ENCODE measurements around the gene ENTREP1.
"Not testable (repeated sequence)": the region's sequence is repeated elsewhere in the genome, so short reads cannot be mapped to it uniquely, and the experiment has no call there.

Gene ENTREP1

DNA sequence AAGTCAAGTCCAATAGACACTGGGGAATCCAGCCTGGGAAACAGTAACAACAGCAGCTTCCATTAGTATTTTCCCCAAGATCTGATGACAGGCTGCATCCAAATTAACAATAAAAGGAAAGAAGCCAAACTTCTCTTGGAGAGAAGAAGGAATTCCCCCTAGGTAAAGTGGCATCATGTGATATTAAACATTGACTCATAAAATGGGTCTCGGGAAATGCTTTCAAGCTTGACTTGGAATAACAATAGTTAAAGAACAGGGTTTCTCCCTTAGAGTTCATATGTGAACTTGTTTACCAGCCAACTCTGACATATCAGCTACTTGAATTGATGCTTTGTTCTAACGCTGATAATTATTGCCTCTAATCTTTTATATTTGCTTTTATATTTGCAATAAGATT lies 45.4 kb downstream of the ENTREP1 start:
- no peak for DNase-seq

DNA sequence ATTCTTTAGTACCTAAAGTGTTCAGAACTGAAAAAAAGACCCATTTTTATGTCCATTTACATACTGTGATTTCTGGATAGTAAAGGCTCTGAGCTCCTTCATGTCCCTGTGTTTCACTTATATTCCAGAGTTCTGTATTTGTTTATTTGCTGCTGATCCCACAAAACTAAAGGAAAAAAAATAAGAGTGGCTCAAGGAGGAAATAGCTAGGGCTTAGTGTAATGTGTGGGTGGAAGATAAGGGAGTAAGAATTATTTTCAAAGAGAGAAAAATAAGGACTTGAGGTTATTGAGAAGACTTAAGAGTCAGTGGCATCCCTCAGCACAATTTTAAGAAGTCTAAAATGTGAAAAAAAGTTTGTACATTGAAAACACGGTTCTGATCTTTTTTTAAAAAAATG lies 46.0 kb downstream of the ENTREP1 start:
- DNase-seq, result no peak

- DNase-seq, result no peak
Observed at GRCh38 chr9:69376651-69377050, 51.6 kb downstream of the ENTREP1 start.

GRCh38 chr9:69377291-69377690 lies 52.3 kb downstream of the ENTREP1 start:
- DNase-seq, result no peak

DNA sequence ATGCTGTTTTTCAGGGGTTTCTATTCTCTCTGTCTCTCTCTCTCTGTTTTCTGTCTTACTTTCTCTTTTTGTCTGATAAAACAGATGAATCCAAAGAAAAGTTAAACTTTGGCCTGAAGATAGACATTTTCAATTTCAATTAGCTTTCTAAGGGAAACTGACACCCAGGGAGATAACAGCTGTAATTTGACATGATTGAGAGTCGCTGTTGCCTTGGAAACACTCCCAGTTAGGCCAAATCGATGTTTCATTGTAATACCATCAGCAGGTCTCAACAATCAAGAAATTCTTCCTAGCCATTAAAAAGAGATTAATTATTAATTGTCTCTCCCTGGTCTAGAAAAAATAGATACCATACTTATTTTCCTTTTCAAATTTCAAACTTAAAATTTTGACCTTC lies 53.0 kb downstream of the ENTREP1 start:
- DNase-seq, result no peak

GRCh38 chr9:69379270-69379982 lies 54.4 kb downstream of the ENTREP1 start:
- DNase-seq, result no peak

GRCh38 chr9:69380301-69380700 lies 55.3 kb downstream of the ENTREP1 start:
- DNase-seq, result no peak

GRCh38 chr9:69380811-69381210 lies 55.8 kb downstream of the ENTREP1 start:
- DNase-seq, result no peak

DNA sequence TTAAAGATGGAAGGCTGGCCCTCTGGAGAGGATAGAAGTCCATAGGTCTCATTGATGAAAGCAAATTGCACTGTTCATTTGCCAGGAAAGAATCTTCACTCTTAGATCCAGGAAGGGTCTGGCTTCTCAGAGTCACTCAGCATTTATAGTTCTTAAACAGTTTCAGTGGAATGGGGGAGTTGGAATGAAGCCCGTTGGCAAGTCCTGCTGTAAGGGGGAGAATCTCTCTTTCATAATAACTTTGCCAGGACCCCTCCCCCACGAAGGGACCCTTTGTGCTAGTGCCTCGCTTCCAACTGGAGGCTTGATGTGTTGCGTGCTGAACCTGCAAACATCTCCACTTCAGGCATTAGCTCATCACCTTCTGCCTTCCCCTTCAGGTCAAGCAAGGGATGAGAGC lies 57.1 kb downstream of the ENTREP1 start:
- DNase-seq, result no peak

DNA sequence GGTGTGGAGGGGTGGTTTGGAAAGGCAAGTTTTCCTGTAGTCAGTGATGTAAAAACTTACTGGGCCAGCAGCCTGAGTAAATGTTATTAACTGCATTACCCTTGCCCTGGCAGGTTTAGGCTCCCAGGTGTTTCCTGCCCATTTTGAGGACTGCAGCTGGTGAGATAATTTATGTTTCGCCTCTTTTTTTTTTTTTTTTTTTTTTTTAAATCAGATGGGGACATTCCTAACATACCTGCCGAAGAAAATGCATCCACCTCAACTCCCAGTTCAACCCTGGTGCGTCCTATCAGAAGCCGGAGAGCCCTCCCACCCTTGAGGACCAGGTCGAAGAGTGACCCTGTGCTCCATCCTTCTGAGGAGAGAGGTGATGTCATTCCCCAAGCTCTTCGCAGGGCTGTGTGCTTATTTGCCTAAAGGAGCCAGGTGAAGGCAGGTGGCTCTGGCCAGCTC lies 60.6 kb downstream of the ENTREP1 start:
- no peak for DNase-seq

DNA sequence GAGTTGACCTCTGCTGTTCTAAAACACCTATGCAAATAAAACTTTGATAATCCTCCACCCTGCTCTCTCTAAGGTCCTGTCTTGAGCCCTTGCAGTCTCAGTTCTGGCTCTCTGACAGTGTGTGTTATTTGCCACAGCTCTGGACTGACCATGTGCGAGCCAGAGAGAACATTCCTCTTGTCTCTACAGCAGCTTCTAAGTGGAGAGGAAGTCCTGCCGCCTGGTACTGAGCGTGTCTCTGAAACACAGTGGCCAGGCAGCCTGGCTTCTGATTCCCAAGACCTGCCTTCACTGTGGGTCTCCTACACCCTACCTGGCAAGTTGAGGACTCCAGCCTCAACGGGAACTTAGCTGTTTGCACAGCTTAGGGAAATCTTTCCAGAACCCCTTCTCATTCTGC lies 61.6 kb downstream of the ENTREP1 start:
- no peak for DNase-seq

DNA sequence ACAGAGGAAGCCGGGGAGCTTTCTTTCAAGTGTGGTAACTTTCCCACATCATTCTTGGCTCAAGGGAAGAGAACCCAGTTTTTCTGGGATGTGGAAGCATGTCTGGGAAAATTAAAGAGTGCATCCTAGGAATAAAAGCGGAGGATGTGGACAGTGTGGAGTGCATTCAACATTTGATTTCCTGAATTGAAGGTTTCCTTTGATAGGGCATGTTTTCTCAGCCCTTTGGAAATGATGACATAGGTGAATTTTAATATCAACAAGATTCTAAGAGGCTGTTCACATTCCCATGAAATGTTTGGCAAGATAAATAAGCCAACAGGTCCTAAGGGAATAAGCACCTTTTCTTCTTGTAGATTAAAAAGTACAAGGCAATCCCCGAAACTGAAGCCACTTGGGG lies 63.6 kb downstream of the ENTREP1 start:
- DNase-seq, result no peak

- no peak for DNase-seq
Observed at GRCh38 chr9:69389437-69389995, 64.5 kb downstream of the ENTREP1 start.

DNA sequence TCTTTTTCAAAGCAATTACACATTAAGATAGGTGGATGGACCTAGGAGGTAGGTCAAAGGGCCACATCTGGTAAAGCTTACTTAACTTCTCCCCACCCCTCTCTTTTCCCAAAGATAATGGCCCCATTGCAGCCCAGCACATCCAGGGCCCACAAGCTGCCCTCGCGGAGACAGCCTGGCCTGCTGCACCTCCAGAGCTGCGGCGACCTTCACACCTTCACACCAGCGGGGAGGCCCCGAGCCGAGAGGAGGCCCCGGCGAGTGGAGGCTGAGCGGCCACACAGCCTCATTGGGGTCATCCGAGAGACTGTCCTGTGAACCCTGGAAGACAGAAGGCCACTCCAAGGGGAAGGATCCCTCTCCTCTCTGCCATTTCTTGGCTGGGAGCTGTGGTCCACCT lies 66.5 kb downstream of the ENTREP1 start:
- DNase-seq, result no peak

DNA sequence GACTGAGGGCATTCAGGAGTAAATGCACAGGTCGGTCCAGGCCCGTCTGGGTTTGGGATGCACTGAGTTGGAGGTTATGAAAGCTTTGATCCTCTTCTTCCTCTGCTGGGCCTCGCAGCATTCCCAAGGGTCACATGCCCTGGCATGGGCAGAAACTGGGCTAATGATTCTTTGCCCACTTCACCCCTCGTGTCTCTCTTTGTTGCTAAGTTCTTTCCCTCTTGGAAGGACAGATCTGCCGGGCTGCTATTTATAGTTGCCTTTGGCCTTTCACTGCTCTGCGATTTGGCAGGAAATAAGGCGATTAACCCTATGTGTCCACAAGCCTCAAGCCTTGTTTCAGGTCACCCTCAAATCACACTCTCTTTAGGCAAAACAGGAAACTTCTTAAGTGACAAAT lies 66.9 kb downstream of the ENTREP1 start:
- DNase-seq, result no peak

GRCh38 chr9:69392826-69393225 lies 67.8 kb downstream of the ENTREP1 start:
- DNase-seq, result no peak

- DNase-seq, result no peak
Observed at GRCh38 chr9:69393425-69393824, 68.4 kb downstream of the ENTREP1 start.

DNA sequence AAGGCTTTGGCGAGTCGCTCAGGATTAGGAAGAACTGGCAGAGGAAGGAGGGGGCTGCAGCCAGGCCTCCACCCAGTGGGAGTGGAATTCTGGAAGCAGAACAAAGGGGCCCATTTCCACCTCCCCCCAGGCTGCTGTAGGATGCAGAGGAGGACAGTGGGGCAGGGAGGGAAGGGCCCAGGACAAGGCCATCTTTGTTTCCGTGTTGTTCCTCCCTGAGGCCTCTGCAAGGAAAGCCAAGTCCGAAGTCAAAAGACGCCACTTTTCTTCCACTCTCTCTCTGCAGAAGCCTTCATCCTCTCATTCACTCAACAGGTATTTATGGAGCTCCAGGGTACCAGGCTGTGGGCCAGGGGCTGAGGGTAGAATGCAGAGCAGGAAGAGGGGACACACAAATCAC lies 70.7 kb downstream of the ENTREP1 start:
- no peak for DNase-seq

DNA sequence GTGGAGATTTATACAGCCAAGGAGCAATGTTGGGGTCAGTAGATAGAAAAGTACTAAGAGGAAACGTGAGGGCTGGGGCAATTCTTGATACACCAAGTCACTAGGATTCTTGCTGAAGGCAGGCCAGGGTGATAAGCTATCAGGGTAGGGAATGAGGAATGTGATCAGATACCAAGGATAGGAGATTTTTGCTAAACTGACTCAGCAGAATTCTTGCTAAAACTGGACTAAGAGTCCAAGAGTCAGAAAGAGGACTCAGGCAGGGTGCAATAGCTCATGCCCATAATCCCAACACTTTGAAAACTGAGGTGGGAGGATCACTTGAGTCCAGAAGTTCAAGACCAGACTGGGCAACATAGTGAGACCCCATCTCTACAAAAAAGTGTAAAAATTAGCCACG lies 71.7 kb downstream of the ENTREP1 start:
- no peak for DNase-seq

GRCh38 chr9:69397384-69398214 lies 72.6 kb downstream of the ENTREP1 start:
- no peak for DNase-seq

DNA sequence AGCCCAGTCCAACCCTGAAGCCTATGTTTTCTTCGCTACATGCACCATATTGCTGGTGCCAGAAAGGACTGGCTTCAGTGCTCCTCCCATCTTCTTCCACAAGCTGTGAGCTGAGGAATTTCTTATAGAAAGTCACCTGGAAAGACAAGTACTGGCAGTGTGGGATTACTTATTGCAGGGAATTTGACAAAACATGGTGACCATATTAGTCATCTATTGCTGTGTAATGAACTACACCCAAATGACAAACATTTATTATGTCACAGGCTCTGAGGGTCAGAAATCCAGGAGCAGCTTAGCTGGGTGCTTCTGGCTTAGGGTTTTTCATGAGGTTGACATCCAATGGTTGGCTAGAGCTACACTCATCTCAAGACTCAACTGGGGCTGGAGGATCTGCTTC lies 75.5 kb downstream of the ENTREP1 start:
- no peak for DNase-seq

GRCh38 chr9:69409936-69410335 lies 84.9 kb downstream of the ENTREP1 start:
- not testable (repeated sequence) for DNase-seq

GRCh38 chr9:69411246-69411645 lies 86.2 kb downstream of the ENTREP1 start:
- DNase-seq, result no peak
